WTC11 (cell line): ENCODE data around the gene AOAH. TPM values are rescaled to one million over a fixed set of nuclear protein-coding genes. Genes with fewer than 3 reads are reported as not detected.
"Not testable (repeated sequence)": the region's sequence is repeated elsewhere in the genome, so short reads cannot be mapped to it uniquely, and the experiment has no call there.

ENCODE experiments used
- ATAC-seq: fragments of 200-7000 bp; cut with Tn5 transposase; 2 replicates; pipeline ENCODE4 v1.10.0; 2021; ENCODE audit warnings: mild to moderate bottlenecking, moderate library complexity
- CTCF ChIA-PET: fragments of 300-600 bp; sonication (Branson Sonifier 250); formaldehyde crosslinking; loops from one replicate; lab custom pipeline; 2021; ENCODE audit warnings: antibody characterized with exemption; lab: Charles Lee
- POLR2A ChIA-PET: fragments of 350-600 bp; sonication (Branson Sonifier 250); formaldehyde crosslinking; loops from one replicate; lab custom pipeline; 2021; ENCODE audit warnings: antibody characterized with exemption; lab: Charles Lee
- DNase-seq: peaks from one replicate; pipeline ENCODE4 v3.0.0; 2021; ENCODE audit warnings: low spot score
- H3K27ac Mint-ChIP-seq: 2 replicates; pipeline ENCODE4 v1.8.0; 2021; ENCODE audit warnings: mixed read lengths
- H3K27me3 Mint-ChIP-seq: 2 replicates; pipeline ENCODE4 v1.8.0; 2021; ENCODE audit warnings: low read depth, mild to moderate bottlenecking, moderate library complexity, mixed read lengths
- H3K36me3 Mint-ChIP-seq: 2 replicates; pipeline ENCODE4 v1.8.0; 2021; ENCODE audit warnings: mixed read lengths
- H3K4me1 Mint-ChIP-seq: 2 replicates; pipeline ENCODE4 v1.8.0; 2022; ENCODE audit warnings: mixed read lengths
- H3K4me3 Mint-ChIP-seq: 2 replicates; pipeline ENCODE4 v1.8.0; 2021; ENCODE audit warnings: mild to moderate bottlenecking, moderate library complexity, mixed read lengths
- H3K9me3 Mint-ChIP-seq: 2 replicates; pipeline ENCODE4 v1.8.0; 2021; ENCODE audit warnings: mixed read lengths
- CREM ChIP-seq: sonication (generic); formaldehyde crosslinking; IDR thresholded peaks from 2 replicates; pipeline ENCODE4 v1.8.1; 2022; ENCODE audit warnings: mild to moderate bottlenecking, missing genetic modification reagents, moderate library complexity
- GABPB1 ChIP-seq: sonication (generic); formaldehyde crosslinking; IDR thresholded peaks from 2 replicates; pipeline ENCODE4 v1.8.1; 2023; ENCODE audit warnings: mild to moderate bottlenecking, missing genetic modification reagents
- GTF2I ChIP-seq: fragments of 250-450 bp; sonication (Bioruptor Pico); conservative IDR thresholded peaks from 2 replicates; pipeline ENCODE4 v1.4.0; 2021; ENCODE audit warnings: mild to moderate bottlenecking
- KAT7 ChIP-seq: sonication (generic); formaldehyde crosslinking; IDR thresholded peaks from 2 replicates; pipeline ENCODE4 v1.8.1; 2023; ENCODE audit warnings: missing genetic modification reagents, mild to moderate bottlenecking, borderline replicate concordance
- NFE2L1 ChIP-seq: sonication (generic); formaldehyde crosslinking; IDR thresholded peaks from 2 replicates; pipeline ENCODE4 v1.8.1; 2023; ENCODE audit warnings: missing genetic modification reagents
- PRDM15 ChIP-seq: sonication (generic); formaldehyde crosslinking; IDR thresholded peaks from 2 replicates; pipeline ENCODE4 v1.8.0; 2022; ENCODE audit warnings: missing genetic modification reagents
- SMAD4 ChIP-seq: sonication (generic); formaldehyde crosslinking; IDR thresholded peaks from 2 replicates; pipeline ENCODE4 v1.8.0; 2022; ENCODE audit warnings: mild to moderate bottlenecking, missing genetic modification reagents
- ZNF671 ChIP-seq: fragments of 250-450 bp; sonication (Bioruptor Pico); IDR thresholded peaks from 2 replicates; pipeline ENCODE4 v1.8.0; 2021; ENCODE audit warnings: mild to moderate bottlenecking
- total RNA-seq: library from RNA; stranded (reverse); gene quantifications from 3 replicates; pipeline ENCODE4 v1.2.3, GENCODE V29; 2021
- TF ChIP-seq, protein P1 (sequence below): fragments of 250-450 bp; sonication (Bioruptor Pico); IDR thresholded peaks from 2 replicates; pipeline ENCODE4 v1.9.0; 2021; ENCODE audit warnings: mild to moderate bottlenecking
- TF ChIP-seq, protein P2 (sequence below): sonication (generic); formaldehyde crosslinking; IDR thresholded peaks from 2 replicates; pipeline ENCODE4 v1.8.0; 2022; ENCODE audit warnings: mild to moderate bottlenecking, missing genetic modification reagents
- TF ChIP-seq, protein P3 (sequence below): sonication (generic); formaldehyde crosslinking; IDR thresholded peaks from 2 replicates; pipeline ENCODE4 v1.8.1; 2023; ENCODE audit warnings: mild to moderate bottlenecking, moderate library complexity, missing genetic modification reagents
- TF ChIP-seq, protein P4 (sequence below): fragments of 250-450 bp; sonication (Bioruptor Pico); IDR thresholded peaks from 2 replicates; pipeline ENCODE4 v2.1.2; 2022; ENCODE audit warnings: mild to moderate bottlenecking, moderate library complexity
- TF ChIP-seq, protein P5 (sequence below): sonication (generic); formaldehyde crosslinking; IDR thresholded peaks from 2 replicates; pipeline ENCODE4 v1.8.1; 2022; ENCODE audit warnings: mild to moderate bottlenecking, moderate library complexity, missing genetic modification reagents
- TF ChIP-seq, protein P6 (sequence below): sonication (generic); formaldehyde crosslinking; conservative IDR thresholded peaks from 2 replicates; pipeline ENCODE4 v1.8.1; 2023; ENCODE audit warnings: mild to moderate bottlenecking, low read depth, missing genetic modification reagents, moderate library complexity

AOAH gene
- total RNA-seq, 1 experiment from 2014 or later = 0.31 TPM

DNA sequence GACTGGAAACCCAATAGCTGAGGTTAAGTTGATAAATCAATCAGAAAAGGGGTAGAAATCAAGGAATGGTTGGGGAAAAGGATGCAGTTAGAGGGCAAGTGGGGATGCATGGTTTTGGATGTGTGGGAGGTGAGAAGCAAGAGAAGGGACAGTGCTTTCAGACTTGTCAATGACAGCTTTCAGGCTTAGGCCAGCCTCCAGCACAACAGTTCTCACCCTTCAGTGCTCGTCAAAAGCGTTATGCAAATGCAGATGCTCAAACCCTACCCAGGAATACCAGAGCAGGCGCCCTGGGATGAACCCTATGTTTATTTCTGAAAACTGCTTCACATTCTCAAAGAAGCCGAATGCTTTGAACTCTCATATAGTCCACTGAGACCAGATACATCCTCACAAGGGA lies 74.0 kb downstream of the AOAH start:
- no peak overlapping the region for H3K27ac Mint-ChIP-seq
- ATAC-seq = no peak
- no peak for TF ChIP-seq GTF2I (CRISPR knock-in tag)
- TF ChIP-seq, protein P1, sequence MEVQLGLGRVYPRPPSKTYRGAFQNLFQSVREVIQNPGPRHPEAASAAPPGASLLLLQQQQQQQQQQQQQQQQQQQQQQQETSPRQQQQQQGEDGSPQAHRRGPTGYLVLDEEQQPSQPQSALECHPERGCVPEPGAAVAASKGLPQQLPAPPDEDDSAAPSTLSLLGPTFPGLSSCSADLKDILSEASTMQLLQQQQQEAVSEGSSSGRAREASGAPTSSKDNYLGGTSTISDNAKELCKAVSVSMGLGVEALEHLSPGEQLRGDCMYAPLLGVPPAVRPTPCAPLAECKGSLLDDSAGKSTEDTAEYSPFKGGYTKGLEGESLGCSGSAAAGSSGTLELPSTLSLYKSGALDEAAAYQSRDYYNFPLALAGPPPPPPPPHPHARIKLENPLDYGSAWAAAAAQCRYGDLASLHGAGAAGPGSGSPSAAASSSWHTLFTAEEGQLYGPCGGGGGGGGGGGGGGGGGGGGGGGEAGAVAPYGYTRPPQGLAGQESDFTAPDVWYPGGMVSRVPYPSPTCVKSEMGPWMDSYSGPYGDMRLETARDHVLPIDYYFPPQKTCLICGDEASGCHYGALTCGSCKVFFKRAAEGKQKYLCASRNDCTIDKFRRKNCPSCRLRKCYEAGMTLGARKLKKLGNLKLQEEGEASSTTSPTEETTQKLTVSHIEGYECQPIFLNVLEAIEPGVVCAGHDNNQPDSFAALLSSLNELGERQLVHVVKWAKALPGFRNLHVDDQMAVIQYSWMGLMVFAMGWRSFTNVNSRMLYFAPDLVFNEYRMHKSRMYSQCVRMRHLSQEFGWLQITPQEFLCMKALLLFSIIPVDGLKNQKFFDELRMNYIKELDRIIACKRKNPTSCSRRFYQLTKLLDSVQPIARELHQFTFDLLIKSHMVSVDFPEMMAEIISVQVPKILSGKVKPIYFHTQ (CRISPR knock-in tag) = no peak
- no peak for TF ChIP-seq PRDM15 (CRISPR knock-in tag)
- TF ChIP-seq, protein P2, sequence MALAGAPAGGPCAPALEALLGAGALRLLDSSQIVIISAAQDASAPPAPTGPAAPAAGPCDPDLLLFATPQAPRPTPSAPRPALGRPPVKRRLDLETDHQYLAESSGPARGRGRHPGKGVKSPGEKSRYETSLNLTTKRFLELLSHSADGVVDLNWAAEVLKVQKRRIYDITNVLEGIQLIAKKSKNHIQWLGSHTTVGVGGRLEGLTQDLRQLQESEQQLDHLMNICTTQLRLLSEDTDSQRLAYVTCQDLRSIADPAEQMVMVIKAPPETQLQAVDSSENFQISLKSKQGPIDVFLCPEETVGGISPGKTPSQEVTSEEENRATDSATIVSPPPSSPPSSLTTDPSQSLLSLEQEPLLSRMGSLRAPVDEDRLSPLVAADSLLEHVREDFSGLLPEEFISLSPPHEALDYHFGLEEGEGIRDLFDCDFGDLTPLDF = no peak
- TF ChIP-seq GABPB1 (CRISPR knock-in tag) = no peak
- no peak for TF ChIP-seq CREM (CRISPR knock-in tag)
- TF ChIP-seq, protein P3, sequence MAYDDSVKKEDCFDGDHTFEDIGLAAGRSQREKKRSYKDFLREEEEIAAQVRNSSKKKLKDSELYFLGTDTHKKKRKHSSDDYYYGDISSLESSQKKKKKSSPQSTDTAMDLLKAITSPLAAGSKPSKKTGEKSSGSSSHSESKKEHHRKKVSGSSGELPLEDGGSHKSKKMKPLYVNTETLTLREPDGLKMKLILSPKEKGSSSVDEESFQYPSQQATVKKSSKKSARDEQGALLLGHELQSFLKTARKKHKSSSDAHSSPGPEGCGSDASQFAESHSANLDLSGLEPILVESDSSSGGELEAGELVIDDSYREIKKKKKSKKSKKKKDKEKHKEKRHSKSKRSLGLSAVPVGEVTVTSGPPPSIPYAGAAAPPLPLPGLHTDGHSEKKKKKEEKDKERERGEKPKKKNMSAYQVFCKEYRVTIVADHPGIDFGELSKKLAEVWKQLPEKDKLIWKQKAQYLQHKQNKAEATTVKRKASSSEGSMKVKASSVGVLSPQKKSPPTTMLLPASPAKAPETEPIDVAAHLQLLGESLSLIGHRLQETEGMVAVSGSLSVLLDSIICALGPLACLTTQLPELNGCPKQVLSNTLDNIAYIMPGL (CRISPR knock-in tag) = no peak
- TF ChIP-seq ZNF671 (CRISPR knock-in tag) = no peak
- no peak for TF ChIP-seq KAT7 (CRISPR knock-in tag)
- TF ChIP-seq SMAD4 (CRISPR knock-in tag) = no peak
- TF ChIP-seq NFE2L1 = no peak
- TF ChIP-seq, protein P4, sequence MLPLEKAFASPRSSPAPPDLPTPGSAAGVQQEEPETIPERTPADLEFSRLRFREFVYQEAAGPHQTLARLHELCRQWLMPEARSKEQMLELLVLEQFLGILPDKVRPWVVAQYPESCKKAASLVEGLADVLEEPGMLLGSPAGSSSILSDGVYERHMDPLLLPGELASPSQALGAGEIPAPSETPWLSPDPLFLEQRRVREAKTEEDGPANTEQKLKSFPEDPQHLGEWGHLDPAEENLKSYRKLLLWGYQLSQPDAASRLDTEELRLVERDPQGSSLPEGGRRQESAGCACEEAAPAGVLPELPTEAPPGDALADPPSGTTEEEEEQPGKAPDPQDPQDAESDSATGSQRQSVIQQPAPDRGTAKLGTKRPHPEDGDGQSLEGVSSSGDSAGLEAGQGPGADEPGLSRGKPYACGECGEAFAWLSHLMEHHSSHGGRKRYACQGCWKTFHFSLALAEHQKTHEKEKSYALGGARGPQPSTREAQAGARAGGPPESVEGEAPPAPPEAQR (CRISPR knock-in tag) = no peak
- TF ChIP-seq, protein P5, sequence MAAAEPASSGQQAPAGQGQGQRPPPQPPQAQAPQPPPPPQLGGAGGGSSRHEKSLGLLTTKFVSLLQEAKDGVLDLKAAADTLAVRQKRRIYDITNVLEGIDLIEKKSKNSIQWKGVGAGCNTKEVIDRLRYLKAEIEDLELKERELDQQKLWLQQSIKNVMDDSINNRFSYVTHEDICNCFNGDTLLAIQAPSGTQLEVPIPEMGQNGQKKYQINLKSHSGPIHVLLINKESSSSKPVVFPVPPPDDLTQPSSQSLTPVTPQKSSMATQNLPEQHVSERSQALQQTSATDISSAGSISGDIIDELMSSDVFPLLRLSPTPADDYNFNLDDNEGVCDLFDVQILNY = no peak
- TF ChIP-seq, protein P6, sequence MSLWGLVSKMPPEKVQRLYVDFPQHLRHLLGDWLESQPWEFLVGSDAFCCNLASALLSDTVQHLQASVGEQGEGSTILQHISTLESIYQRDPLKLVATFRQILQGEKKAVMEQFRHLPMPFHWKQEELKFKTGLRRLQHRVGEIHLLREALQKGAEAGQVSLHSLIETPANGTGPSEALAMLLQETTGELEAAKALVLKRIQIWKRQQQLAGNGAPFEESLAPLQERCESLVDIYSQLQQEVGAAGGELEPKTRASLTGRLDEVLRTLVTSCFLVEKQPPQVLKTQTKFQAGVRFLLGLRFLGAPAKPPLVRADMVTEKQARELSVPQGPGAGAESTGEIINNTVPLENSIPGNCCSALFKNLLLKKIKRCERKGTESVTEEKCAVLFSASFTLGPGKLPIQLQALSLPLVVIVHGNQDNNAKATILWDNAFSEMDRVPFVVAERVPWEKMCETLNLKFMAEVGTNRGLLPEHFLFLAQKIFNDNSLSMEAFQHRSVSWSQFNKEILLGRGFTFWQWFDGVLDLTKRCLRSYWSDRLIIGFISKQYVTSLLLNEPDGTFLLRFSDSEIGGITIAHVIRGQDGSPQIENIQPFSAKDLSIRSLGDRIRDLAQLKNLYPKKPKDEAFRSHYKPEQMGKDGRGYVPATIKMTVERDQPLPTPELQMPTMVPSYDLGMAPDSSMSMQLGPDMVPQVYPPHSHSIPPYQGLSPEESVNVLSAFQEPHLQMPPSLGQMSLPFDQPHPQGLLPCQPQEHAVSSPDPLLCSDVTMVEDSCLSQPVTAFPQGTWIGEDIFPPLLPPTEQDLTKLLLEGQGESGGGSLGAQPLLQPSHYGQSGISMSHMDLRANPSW (CRISPR knock-in tag) = no peak
- TF ChIP-seq, all 79 proteins: peak for 0
- DNase-seq = no peak
- Mint-ChIP-seq H3K27me3 (peaks cover 4% of the 10 kb centered on the region; the same call in 1 of the 2 replicates), H3K4me3 (no peak overlapping the region), H3K36me3 (no peaks in the 10 kb centered on the region), H3K4me1 (peaks cover 49% of the 10 kb centered on the region), H3K9me3 (peaks cover 3% of the 10 kb centered on the region; the same call in 1 of the 2 replicates)
- ChIA-PET CTCF (interaction anchor here (0.7 to 1.4 kb wide), 2 partner anchors 21 to 532 kb away, joined by 3 read pairs; no protein-coding TSS in a partner anchor), POLR2A (no interaction called here)

DNA sequence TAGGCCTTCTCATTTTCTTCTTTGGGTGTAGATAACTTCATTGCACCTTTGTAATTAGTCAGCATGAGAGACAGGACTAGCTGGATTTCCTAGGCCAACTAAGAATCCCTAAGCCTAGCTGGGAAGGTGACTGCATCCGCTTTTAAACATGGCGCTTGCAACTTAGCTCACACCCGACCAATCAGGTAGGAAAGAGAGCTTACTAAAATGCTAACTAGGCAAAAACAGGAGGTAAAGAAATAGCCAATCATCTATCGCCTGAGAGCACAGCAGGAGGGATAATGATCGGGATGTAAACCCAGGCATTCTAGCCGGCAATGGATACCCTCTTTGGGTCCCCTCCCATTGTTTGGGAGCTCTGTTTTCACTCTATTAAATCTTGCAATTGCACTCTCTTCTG lies 75.0 kb downstream of the AOAH start:
- H3K27ac Mint-ChIP-seq, POLR2A ChIA-PET, ATAC-seq, H3K4me3 Mint-ChIP-seq, H3K27me3 Mint-ChIP-seq, H3K9me3 Mint-ChIP-seq, H3K36me3 Mint-ChIP-seq, DNase-seq: not testable (repeated sequence)
- CTCF ChIA-PET = interaction anchor here (1.0 to 1.4 kb wide), 2 partner anchors 21 to 533 kb away, joined by 3 read pairs; no protein-coding TSS in a partner anchor
- peaks cover 44% of the 10 kb centered on the region for H3K4me1 Mint-ChIP-seq
